Measurements from ENCODE around the gene MYL2. TPM values are rescaled to one million over a fixed set of nuclear protein-coding genes. Genes with fewer than 3 reads are reported as not detected.

Gene MYL2
- total and polyA plus RNA-seq, 2 experiments from 2014 or later, result 2.7 to 65.0 TPM

GRCh38 chr12:110863161-110863560, 57.2 kb downstream of the MYL2 start:
- Histone ChIP-seq H3K27me3 (no peaks in the 10 kb centered on the region), H3K4me1 (ENCODE audit: low read depth) (no peaks in the 10 kb centered on the region), H3K4me3 (no peak overlapping the region), H3K36me3 (no peaks in the 10 kb centered on the region), H3K27ac (no peak overlapping the region), H3K9me3 (ENCODE audit: low read depth) (no peaks in the 10 kb centered on the region)
- TF ChIP-seq CTCF (IDR thresholded peaks at IDR 0.05; ENCODE audit: low read depth, low read length), result no peak
- DNase-seq (ENCODE audit: low read depth in 1 of 2, low spot score in 1 of 2), result no peak

DNA sequence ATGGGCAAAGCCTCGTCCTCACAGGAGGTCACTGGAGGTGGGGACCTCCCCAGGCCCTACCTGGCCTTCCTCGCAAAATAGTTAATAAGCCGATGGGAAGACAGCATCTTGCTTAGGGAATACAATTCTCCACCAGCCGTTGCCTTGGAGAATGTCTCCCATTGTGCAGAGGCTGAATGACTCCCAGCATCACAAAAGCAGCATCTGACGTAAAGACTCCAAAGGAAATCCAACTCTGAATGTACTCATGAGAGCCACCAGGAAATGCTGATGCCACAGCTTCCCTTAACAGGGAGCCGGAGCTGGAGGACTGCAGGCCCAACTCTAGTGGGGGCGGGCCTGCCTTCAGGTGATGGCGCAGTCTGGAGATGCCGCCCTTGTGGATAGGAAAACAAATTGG, 58.0 kb downstream of the MYL2 start:
- no peaks in the 10 kb centered on the region for H3K36me3 ChIP-seq
- H3K27me3 ChIP-seq, result no peaks in the 10 kb centered on the region
- no peak overlapping the region for H3K4me3 ChIP-seq
- no peak for TF ChIP-seq CTCF (IDR thresholded peaks at IDR 0.05; ENCODE audit: low read depth, low read length)
- no peak overlapping the region for H3K27ac ChIP-seq
- no peak for DNase-seq (ENCODE audit: low read depth in 1 of 2, low spot score in 1 of 2)
- no peaks in the 10 kb centered on the region for H3K4me1 ChIP-seq (ENCODE audit: low read depth)
- H3K9me3 ChIP-seq (ENCODE audit: low read depth), result no peaks in the 10 kb centered on the region

- no peak overlapping the region for H3K4me3 ChIP-seq
- no peak for DNase-seq (ENCODE audit: low read depth in 1 of 2, low spot score in 1 of 2)
- no peaks in the 10 kb centered on the region for H3K9me3 ChIP-seq (ENCODE audit: low read depth)
- TF ChIP-seq CTCF (IDR thresholded peaks at IDR 0.05; ENCODE audit: low read depth, low read length), result no peak
- no peaks in the 10 kb centered on the region for H3K4me1 ChIP-seq (ENCODE audit: low read depth)
- H3K36me3 ChIP-seq, result no peaks in the 10 kb centered on the region
- no peak overlapping the region for H3K27ac ChIP-seq
- no peaks in the 10 kb centered on the region for H3K27me3 ChIP-seq
Observed at GRCh38 chr12:110861729-110862128, 58.6 kb downstream of the MYL2 start.

Other genes starting within 250 kb of the MYL2 start
- gene HVCN1, start 231.5 kb downstream of the MYL2 start, total RNA-seq, result 2.9 and 8.7 TPM in 2 replicates
- gene HVCN1, start 231.5 kb downstream of the MYL2 start, polyA plus RNA-seq, result 3.8 and 6.1 TPM in 2 replicates
- gene PPP1CC, start 177.7 kb downstream of the MYL2 start, total RNA-seq, result 118 and 150 TPM in 2 replicates
- gene PPP1CC, start 177.7 kb downstream of the MYL2 start, polyA plus RNA-seq, result 85.2 and 124 TPM in 2 replicates
- gene CCDC63, start 73.6 kb downstream of the MYL2 start, total RNA-seq, result not detected in 2 replicates
- gene CCDC63, start 73.6 kb downstream of the MYL2 start, polyA plus RNA-seq, result 0.11 and 0.22 TPM in 2 replicates
- gene CUX2, start 113.6 kb upstream of the MYL2 start, total RNA-seq, result 6.6 and 7.4 TPM in 2 replicates
- 2.1 and 2.6 TPM in 2 replicates for gene CUX2, start 113.6 kb upstream of the MYL2 start, polyA plus RNA-seq

Measured in cardiac muscle cell (in vitro differentiated cells and primary cell).